ENCODE results near the gene LOXHD1. TPM values are rescaled to one million over a fixed set of nuclear protein-coding genes. Genes with fewer than 3 reads are reported as not detected.

LOXHD1 gene
- total RNA-seq, 1 donor from 2014 or later, result not detected

- H3K4me3 Mint-ChIP-seq (ENCODE audit: unreplicated experiment), result no peak overlapping the region
- TF ChIP-seq, protein P1, sequence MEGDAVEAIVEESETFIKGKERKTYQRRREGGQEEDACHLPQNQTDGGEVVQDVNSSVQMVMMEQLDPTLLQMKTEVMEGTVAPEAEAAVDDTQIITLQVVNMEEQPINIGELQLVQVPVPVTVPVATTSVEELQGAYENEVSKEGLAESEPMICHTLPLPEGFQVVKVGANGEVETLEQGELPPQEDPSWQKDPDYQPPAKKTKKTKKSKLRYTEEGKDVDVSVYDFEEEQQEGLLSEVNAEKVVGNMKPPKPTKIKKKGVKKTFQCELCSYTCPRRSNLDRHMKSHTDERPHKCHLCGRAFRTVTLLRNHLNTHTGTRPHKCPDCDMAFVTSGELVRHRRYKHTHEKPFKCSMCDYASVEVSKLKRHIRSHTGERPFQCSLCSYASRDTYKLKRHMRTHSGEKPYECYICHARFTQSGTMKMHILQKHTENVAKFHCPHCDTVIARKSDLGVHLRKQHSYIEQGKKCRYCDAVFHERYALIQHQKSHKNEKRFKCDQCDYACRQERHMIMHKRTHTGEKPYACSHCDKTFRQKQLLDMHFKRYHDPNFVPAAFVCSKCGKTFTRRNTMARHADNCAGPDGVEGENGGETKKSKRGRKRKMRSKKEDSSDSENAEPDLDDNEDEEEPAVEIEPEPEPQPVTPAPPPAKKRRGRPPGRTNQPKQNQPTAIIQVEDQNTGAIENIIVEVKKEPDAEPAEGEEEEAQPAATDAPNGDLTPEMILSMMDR (IDR thresholded peaks at IDR 0.05; ENCODE audit: partially characterized antibody, unreplicated experiment), result no peak
- no peaks in the 10 kb centered on the region for H3K4me1 Mint-ChIP-seq (ENCODE audit: low read depth, unreplicated experiment)
- no peaks in the 10 kb centered on the region for H3K9me3 Mint-ChIP-seq (ENCODE audit: unreplicated experiment)
- no peak for DNase-seq
- peaks cover 2% of the 10 kb centered on the region for H3K27me3 Mint-ChIP-seq (ENCODE audit: unreplicated experiment)
- H3K27ac Mint-ChIP-seq (ENCODE audit: unreplicated experiment), result no peak overlapping the region
- no peaks in the 10 kb centered on the region for H3K36me3 Mint-ChIP-seq (ENCODE audit: unreplicated experiment)
Observed at GRCh38 chr18:46639386-46639785, 17.6 kb downstream of the LOXHD1 start.

- Mint-ChIP-seq H3K4me1 (ENCODE audit: low read depth, unreplicated experiment) (no peaks in the 10 kb centered on the region), H3K27me3 (ENCODE audit: unreplicated experiment) (no peaks in the 10 kb centered on the region), H3K4me3 (ENCODE audit: unreplicated experiment) (no peak overlapping the region), H3K36me3 (ENCODE audit: unreplicated experiment) (no peaks in the 10 kb centered on the region), H3K9me3 (ENCODE audit: unreplicated experiment) (no peaks in the 10 kb centered on the region), H3K27ac (ENCODE audit: unreplicated experiment) (no peak overlapping the region)
- DNase-seq, result no peak
- TF ChIP-seq, protein P1 (IDR thresholded peaks at IDR 0.05; ENCODE audit: partially characterized antibody, unreplicated experiment), result no peak
Observed at GRCh38 chr18:46636040-46636630, 20.9 kb downstream of the LOXHD1 start.

- no peak for DNase-seq
- TF ChIP-seq, protein P1 (IDR thresholded peaks at IDR 0.05; ENCODE audit: partially characterized antibody, unreplicated experiment), result no peak
- H3K9me3 Mint-ChIP-seq (ENCODE audit: unreplicated experiment), result no peaks in the 10 kb centered on the region
- H3K27me3 Mint-ChIP-seq (ENCODE audit: unreplicated experiment), result no peaks in the 10 kb centered on the region
- H3K4me3 Mint-ChIP-seq (ENCODE audit: unreplicated experiment), result no peak overlapping the region
- H3K36me3 Mint-ChIP-seq (ENCODE audit: unreplicated experiment), result no peaks in the 10 kb centered on the region
- H3K4me1 Mint-ChIP-seq (ENCODE audit: low read depth, unreplicated experiment), result peaks cover 4% of the 10 kb centered on the region
- no peak overlapping the region for H3K27ac Mint-ChIP-seq (ENCODE audit: unreplicated experiment)
Observed at GRCh38 chr18:46632401-46633071, 24.5 kb downstream of the LOXHD1 start.

GRCh38 chr18:46630991-46631390, 26.0 kb downstream of the LOXHD1 start:
- no peak overlapping the region for H3K4me3 Mint-ChIP-seq (ENCODE audit: unreplicated experiment)
- TF ChIP-seq, protein P1 (IDR thresholded peaks at IDR 0.05; ENCODE audit: partially characterized antibody, unreplicated experiment), result no peak
- no peaks in the 10 kb centered on the region for H3K36me3 Mint-ChIP-seq (ENCODE audit: unreplicated experiment)
- no peak overlapping the region for H3K27ac Mint-ChIP-seq (ENCODE audit: unreplicated experiment)
- DNase-seq, result no peak
- peaks cover 4% of the 10 kb centered on the region for H3K4me1 Mint-ChIP-seq (ENCODE audit: low read depth, unreplicated experiment)
- no peaks in the 10 kb centered on the region for H3K9me3 Mint-ChIP-seq (ENCODE audit: unreplicated experiment)
- no peaks in the 10 kb centered on the region for H3K27me3 Mint-ChIP-seq (ENCODE audit: unreplicated experiment)

DNA sequence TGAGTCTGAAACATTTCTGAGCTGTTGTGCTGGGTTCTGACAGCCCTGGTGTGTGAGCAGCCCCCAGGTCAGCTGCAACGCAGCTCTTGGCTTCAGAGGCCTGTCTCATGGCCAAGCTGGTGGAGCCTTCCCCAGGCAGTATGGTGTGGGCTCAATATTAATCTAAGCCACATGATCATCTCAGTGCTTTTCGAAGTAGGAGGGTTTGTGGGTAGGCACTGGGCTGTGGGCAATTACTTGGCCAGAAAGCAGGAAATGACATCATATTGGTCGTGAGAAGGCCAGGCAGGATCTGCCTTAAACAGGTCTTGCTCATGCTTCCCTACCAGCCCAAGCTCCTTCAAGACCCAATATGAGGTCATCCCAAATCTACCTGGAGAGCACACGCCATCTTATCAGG, 26.9 kb downstream of the LOXHD1 start:
- Mint-ChIP-seq H3K4me3 (ENCODE audit: unreplicated experiment) (no peak overlapping the region), H3K27me3 (ENCODE audit: unreplicated experiment) (no peaks in the 10 kb centered on the region), H3K4me1 (ENCODE audit: low read depth, unreplicated experiment) (peaks cover 4% of the 10 kb centered on the region), H3K9me3 (ENCODE audit: unreplicated experiment) (no peaks in the 10 kb centered on the region), H3K27ac (ENCODE audit: unreplicated experiment) (no peak overlapping the region), H3K36me3 (ENCODE audit: unreplicated experiment) (no peaks in the 10 kb centered on the region)
- DNase-seq, result no peak
- TF ChIP-seq, protein P1 (IDR thresholded peaks at IDR 0.05; ENCODE audit: partially characterized antibody, unreplicated experiment), result no peak

All from glutamatergic neuron (in vitro differentiated cells).